D721Med (cell line): Measurements from ENCODE around the gene CDH11.

ENCODE experiments used
- DNase-seq: peaks from one replicate; pipeline ENCODE4 v3.0.0; 2011; ENCODE audit warnings: low spot score; ENCODE audit not compliant: insufficient read length
- FAIRE-seq: peaks from 2 replicates; lab custom pipeline; 2011; peaks lifted over from hg19 to GRCh38; lab: Jason Lieb, UNC
- TF ChIP-seq, protein P1 (sequence below): IDR thresholded peaks from 2 replicates; pipeline ENCODE4 v1.5.1; 2012; ENCODE audit warnings: mild to moderate bottlenecking, control low read depth; ENCODE audit not compliant: insufficient read depth; ENCODE audit errors: missing control alignments

Gene CDH11

DNA sequence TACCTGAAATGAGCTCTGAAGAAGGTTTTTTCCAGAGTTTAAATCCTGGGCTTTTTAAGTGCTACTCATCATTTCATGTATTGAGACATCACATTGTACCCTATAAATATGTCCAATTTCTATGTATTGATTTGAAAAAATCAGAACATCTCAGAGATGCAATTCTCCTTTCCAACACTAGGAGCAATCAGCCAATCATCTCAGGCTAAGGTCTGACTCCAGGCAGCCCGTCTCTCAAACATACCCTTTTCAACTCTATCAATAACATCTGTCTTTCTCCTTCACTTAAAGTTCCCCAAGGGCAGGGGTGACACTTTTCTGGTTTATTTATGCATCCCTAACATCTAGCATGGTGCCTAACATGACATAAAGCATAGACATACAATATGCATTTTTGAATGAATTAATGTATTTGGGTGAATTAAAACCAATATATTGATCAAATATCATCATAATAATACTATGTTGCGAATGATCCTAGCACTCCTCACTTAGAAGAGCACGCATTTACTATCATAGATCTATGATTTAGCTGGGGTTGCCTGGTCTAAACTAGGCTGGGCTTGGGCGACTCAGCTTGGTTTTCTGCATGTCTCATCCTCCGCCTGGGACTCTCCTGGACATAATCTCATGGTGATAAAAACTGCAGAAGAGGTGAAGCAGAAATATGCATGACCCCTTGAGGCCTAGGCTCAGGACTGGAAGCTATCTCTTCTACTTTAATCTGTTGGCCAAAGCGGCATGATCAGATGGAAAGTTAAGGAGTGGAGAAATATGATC lies 5.2 kb upstream of the CDH11 start:
- DNase-seq, result no peak

DNA sequence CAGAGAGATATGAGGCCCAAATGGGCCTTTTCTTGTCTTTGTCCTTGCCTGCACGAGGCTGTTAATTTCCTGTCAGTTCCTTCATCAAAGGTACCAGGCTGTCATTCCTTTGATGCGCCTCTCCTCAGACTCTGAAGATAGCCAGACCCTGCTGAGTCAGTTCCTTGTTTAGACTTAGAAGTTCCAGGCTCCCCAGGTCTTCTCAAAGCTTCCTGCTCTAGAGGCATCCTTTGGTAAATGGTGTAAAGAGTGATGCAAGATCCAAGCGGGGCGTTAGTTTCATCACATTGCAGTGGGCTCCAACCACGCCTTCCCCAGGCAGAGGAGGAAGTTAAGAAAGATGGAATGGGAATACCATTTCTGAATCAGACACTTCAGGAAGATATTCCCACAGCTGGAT lies 4.0 kb upstream of the CDH11 start:
- TF ChIP-seq, protein P1, sequence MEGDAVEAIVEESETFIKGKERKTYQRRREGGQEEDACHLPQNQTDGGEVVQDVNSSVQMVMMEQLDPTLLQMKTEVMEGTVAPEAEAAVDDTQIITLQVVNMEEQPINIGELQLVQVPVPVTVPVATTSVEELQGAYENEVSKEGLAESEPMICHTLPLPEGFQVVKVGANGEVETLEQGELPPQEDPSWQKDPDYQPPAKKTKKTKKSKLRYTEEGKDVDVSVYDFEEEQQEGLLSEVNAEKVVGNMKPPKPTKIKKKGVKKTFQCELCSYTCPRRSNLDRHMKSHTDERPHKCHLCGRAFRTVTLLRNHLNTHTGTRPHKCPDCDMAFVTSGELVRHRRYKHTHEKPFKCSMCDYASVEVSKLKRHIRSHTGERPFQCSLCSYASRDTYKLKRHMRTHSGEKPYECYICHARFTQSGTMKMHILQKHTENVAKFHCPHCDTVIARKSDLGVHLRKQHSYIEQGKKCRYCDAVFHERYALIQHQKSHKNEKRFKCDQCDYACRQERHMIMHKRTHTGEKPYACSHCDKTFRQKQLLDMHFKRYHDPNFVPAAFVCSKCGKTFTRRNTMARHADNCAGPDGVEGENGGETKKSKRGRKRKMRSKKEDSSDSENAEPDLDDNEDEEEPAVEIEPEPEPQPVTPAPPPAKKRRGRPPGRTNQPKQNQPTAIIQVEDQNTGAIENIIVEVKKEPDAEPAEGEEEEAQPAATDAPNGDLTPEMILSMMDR, result no peak
- DNase-seq, result no peak
- FAIRE-seq, result no peak

More for the DNA sequence above, 5.2 kb upstream of the CDH11 start:
- no peak for FAIRE-seq
- TF ChIP-seq, protein P1, result no peak

DNA sequence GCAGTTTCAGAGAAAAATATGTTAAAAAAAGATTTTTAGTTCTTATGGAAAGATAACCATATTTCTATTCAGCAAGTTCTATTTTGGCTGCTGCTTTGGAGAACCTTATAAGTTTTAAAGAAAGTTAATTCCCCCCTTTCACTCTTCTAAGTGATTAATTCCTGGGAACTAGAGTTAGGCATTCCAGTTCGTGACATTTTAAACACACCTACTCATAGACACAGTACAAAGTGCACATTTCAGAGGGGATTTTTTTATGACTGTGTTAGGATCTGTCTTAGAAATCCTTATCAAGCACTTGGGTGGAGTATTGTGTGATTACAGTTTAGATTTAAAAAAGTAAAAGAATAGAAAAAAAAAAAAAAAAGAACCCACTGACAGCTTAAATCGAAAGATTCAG lies 3.5 kb upstream of the CDH11 start:
- FAIRE-seq (no peak), DNase-seq (no peak)
- TF ChIP-seq, protein P1, result no peak

DNA sequence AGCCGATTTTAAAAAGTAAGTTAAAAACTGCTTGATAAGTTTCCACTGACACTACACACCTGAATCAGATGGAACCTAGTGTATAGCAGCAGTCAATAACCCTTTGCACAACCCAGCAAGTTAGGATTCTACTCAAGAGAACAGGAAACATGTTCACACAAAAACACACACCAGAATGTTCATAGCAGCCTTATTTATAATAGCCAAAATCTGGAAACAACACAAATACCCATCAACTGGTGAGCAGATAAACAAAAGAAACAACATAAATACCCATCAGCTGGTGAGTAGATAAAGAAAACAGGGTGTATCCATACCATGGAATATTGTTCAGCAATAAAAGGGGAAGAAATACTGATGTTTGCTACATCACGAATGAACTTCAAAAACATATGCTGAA lies 2.7 kb upstream of the CDH11 start:
- TF ChIP-seq, protein P1, result no peak
- DNase-seq, result no peak

DNA sequence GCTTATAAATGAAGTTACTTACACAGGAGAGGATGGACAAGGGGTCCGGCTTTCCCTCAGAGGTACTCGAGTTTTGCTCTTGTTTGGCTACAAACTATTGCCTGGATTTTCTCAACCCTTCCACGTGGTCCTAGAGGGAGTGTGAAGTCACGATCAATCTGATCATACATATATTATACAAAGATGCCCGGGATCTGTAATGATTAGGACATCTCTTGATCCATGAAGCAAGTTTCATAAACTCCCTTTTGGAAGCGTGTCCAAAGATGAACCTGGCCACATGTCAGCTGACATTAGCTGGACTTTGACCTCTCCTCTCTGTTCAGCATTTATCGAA lies 2.3 kb upstream of the CDH11 start:
- FAIRE-seq (no peak), DNase-seq (no peak)
- TF ChIP-seq, protein P1, result no peak

More for the DNA sequence above, 2.7 kb upstream of the CDH11 start:
- FAIRE-seq, result no peak

DNA sequence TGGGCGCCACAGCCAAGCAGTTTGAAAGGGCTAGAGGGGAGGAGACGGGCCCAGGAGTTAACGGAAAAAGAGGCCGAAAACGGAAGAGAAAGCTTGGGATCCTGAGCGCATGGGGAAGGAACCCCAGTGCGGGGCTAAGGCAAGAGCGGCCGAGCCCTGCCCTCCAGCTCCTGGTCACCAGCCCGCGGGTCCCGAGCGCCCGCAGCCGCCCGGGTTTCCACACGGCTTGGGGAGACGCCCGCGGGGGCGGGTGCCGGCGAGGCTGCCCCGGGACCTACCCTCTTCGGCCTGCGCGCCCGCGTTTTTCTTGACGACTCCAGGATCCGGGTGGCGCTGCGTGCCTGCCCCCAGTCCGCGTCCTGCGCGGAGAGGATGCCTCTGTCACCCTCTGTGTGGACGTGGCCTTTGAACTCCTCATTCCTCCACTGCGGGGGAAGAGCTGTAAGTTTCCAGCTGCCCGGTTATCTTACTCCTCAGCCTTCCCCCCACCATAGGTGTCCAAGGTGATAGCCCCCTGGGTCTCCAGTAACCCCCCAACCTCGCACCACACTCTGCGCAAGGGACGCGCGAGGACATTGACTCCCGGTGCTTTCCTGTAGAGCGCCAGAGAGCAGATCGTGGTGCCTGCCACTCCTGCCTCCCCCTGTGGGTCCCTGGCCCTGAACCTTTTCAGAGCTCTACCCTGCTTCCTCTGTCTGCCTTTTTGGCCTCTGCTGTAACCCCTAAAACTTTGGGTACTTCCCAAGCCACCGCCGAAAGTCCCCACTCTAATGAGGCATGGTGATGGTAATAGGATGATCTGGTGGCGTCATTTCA lies 1.7 kb upstream of the CDH11 start:
- TF ChIP-seq, protein P1, result no peak
- FAIRE-seq (no peak), DNase-seq (no peak)
